ENCODE measurements around the gene CNIH1.

Gene CNIH1

GRCh38 chr14:54487771-54488170, 46.6 kb upstream of the CNIH1 start:
- no peak for DNase-seq (ENCODE audit: low spot score)
- H3K4me3 ChIP-seq, result peak overlapping the region; percentile 98
- peak overlapping the region; percentile 93 to 98 for H3K27ac ChIP-seq
- TF ChIP-seq, protein P1, sequence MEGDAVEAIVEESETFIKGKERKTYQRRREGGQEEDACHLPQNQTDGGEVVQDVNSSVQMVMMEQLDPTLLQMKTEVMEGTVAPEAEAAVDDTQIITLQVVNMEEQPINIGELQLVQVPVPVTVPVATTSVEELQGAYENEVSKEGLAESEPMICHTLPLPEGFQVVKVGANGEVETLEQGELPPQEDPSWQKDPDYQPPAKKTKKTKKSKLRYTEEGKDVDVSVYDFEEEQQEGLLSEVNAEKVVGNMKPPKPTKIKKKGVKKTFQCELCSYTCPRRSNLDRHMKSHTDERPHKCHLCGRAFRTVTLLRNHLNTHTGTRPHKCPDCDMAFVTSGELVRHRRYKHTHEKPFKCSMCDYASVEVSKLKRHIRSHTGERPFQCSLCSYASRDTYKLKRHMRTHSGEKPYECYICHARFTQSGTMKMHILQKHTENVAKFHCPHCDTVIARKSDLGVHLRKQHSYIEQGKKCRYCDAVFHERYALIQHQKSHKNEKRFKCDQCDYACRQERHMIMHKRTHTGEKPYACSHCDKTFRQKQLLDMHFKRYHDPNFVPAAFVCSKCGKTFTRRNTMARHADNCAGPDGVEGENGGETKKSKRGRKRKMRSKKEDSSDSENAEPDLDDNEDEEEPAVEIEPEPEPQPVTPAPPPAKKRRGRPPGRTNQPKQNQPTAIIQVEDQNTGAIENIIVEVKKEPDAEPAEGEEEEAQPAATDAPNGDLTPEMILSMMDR (IDR thresholded peaks at IDR 0.05), result no peak

GRCh38 chr14:54486685-54487084, 45.5 kb upstream of the CNIH1 start:
- no peak overlapping the region for H3K27ac ChIP-seq
- DNase-seq (ENCODE audit: low spot score), result no peak
- H3K4me3 ChIP-seq, result no peak overlapping the region
- TF ChIP-seq, protein P1 (IDR thresholded peaks at IDR 0.05), result no peak

- no peak overlapping the region for H3K27ac ChIP-seq
- H3K4me3 ChIP-seq, result no peak overlapping the region
- DNase-seq (ENCODE audit: low spot score), result no peak
- TF ChIP-seq, protein P1 (IDR thresholded peaks at IDR 0.05), result no peak
Measured at GRCh38 chr14:54483846-54484245, 42.7 kb upstream of the CNIH1 start.

GRCh38 chr14:54483073-54483745, 42.0 kb upstream of the CNIH1 start:
- no peak for DNase-seq (ENCODE audit: low spot score)
- TF ChIP-seq, protein P1 (IDR thresholded peaks at IDR 0.05), result no peak
- H3K27ac ChIP-seq, result no peak overlapping the region
- no peak overlapping the region for H3K4me3 ChIP-seq

DNA sequence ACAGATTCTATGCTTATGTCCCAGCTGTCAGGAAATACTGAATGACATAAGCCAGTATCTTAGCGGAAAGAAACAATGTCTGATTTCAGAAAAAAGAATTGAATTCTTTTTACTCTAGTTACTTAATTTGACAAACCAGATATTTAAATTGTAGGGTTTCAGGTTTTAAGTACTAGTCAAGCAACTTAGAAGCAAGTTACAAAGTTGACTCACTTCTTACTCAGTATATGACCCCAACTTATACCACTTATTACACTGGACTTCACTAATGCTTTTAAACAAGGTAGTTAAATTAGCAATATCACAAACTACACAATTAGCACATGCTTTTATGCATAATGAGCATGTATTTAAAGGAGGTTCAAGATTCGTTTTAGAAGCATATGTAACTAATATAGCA, 40.5 kb upstream of the CNIH1 start:
- TF ChIP-seq, protein P1 (IDR thresholded peaks at IDR 0.05), result no peak
- DNase-seq (ENCODE audit: low spot score), result no peak
- H3K27ac ChIP-seq, result no peak overlapping the region

GRCh38 chr14:54480830-54481562, 39.8 kb upstream of the CNIH1 start:
- DNase-seq (ENCODE audit: low spot score), result no peak
- Histone ChIP-seq H3K27ac (no peak overlapping the region), H3K4me3 (no peak overlapping the region)
- TF ChIP-seq, protein P1 (IDR thresholded peaks at IDR 0.05), result no peak

More for the DNA sequence above, 40.5 kb upstream of the CNIH1 start:
- no peak overlapping the region for H3K4me3 ChIP-seq

Measured in coronary artery (tissue), 2 donors.